Stimulated activated CD8-positive, alpha-beta memory T cell treated with anti-CD3 and anti-CD28 coated beads, Interleukin-4, amount 100 ng/mL, for 1 hour (primary cell): Measurements from ENCODE around the gene PIN1.

ENCODE experiments used
- DNase-seq, 2 donors: peaks; one replicate each; pipeline ENCODE4 v3.0.0-alpha.2; 2020; ENCODE audit warnings: low read depth in 2 of 2, low spot score in 1 of 2

The PIN1 gene

GRCh38 chr19:9883764-9884163 lies 48.6 kb downstream of the PIN1 start:
- DNase-seq, result no peak

DNA sequence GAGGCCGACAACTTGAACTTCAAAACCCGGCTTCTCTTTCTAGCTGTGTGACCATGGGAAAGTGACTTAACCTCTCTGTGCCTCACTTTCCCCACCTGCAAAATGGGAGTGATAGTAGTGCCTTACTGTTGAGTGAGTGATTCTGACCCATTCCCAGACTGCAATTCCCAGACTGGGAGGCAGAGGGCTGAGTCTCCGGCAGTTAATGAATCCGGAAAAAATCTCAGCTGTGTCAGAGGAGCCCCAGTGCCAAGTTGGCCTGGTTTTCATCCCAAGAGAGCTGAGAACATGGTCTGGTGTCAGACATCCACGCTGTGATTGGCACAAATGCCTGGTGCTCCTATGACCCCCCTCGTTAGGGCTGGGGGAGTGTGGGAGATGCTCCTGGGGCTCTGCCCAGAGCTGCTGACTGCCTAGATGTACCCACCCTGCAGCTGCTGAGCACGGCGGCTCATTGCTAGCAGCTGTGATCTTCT lies 50.0 kb downstream of the PIN1 start:
- no peak for DNase-seq

DNA sequence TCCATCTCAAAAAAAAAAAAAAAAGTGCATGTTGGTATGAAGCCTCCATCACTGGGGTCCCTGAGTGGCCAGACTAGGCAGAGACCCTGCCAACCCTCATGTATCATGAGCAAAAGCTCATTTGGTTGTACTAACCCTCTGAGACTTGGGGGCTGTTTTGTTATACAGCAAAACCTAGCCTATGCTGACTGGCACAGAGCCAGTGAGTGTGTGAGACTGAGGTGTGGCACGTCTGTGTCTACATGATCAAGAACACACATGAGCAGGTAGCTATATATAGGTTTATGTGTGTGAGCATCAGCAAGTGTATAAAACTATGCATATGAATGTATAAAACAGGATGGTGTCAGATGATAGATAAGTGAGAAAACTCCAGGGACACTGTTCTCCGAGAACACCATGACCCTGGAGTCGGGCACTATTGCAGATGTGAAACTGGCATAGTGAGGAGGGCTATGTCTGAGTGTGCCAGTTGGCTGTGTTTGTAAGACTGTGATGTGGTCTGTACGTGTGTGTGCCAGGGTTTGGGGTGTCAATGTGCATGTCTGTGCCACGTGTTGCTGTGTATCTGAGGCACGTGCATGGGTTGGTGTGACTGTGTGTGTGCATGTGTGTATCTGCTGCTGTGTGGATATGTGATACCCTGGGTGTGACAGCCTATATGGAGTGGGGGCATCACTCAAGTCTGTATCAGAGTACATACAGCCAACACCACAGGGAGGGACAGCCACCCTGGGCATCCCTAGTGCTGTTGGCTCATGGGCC lies 56.7 kb downstream of the PIN1 start:
- no peak for DNase-seq
